GM18507 (cell line): ENCODE results near the gene POLA1.

Experiments
- DNase-seq: peaks from one replicate; pipeline ENCODE4 v3.0.0; 2011; ENCODE audit warnings: low read depth; ENCODE audit not compliant: insufficient read length; ENCODE audit errors: extremely low spot score
- FAIRE-seq: peaks from 2 replicates; lab custom pipeline; 2011; peaks lifted over from hg19 to GRCh38; lab: Jason Lieb, UNC

POLA1 gene

DNA sequence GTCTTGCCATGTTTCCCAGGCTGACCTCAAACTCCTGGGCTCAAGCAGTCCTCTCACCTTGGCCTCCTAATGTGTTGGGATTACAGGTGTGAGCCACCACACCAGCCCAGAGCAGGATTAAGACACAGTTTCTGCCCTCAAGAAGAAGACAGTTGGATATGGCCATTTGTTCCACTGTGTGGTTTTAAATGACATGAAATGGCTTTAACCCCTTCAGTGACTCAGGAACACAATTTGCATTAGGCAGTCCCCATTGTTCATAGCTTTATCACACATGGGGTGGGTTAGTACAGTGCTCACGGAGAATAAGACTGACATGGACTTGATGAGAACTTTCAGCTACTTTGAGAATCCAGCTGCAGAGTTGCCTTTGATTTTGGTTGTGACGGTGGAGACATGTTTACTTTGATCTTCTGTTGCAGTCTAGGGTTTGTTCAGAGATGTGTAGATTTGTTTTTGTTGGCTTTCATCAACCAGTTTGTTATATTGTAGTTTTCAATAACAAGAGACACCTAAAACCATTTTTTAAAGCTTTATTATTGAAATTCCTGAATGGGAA is 261.7 kb downstream of the POLA1 start:
- DNase-seq: no peak
- FAIRE-seq: no peak

DNA sequence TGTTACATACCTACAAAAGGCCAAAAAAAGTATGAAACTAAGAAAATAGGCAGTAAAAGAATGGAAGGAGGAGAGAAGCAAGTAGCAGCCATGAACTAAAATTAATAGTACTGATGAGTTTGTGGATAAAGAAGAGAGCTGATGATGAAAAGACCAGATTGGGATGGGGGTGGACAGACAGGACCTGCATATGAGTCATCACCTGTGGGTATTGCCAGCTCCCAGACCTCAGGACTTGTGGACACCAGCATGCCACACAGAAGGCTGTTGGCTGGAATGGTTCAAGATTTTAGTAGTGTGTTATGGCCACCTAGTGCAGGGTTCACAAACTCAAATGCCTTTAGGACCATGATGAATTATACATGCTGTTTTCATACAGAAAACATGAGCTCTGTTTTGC is 263.1 kb downstream of the POLA1 start:
- FAIRE-seq: no peak
- DNase-seq: no peak

- no peak for DNase-seq
- no peak for FAIRE-seq
These were observed 268.1 kb downstream of the POLA1 start for GRCh38 chrX:24961809-24962208.

DNA sequence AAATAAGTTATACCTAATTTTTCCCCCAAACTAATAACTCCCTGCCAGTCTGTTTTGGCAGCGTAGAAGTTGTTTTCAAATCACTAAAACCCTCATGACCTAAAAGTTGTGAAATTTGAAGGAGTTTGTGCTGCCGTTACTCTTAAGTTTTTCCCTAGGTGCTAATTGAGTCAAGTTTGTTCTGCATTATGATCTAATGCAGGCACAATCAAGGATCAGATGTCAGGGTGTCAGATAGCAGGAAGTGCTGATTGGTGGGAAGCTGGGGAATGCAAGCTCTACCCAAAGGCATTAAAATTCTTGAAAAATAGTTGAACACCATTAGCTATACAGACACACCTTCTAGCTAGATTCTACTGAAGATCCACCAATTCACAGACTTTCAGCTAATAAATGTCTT is 270.1 kb downstream of the POLA1 start:
- no peak for DNase-seq
- peak; percentile 47 for FAIRE-seq

DNA sequence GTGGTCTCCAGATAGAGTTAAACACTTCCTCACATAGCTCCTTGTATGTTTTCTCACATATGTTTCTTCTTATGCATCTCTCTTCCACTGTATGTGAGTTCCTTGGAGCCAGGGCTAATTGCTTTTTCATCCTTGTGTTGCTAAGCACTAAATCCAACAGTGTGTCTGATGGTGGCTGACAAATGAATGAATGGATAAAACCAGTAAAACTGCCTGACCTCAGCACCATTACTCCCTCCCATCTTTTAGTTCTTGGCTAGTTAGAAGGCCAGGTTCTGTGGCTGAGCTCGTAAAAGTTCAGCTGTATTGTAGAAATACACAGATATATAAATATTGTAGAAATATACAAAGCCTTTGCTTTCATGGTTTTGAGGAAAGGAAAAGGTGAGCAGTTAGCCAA is 271.7 kb downstream of the POLA1 start:
- FAIRE-seq (no peak), DNase-seq (no peak)

DNA sequence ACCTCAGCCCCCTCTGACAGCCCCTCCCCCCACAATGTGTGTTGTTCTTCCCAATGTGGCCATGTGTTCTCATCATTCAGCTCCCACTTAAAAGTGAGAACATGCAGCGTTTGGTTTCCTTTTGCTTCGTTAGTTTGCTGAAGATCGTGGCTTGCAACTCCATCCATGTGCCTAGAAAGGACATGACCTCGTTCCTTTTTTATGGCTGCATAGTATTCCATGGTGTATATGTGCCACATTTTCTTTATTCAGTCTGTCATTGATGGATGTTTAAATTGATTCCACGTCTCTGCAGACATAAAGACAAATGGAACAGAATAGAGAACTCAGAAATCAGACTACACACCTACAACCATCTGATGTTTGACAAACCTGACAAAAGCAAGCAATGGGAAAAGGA is 276.1 kb downstream of the POLA1 start:
- DNase-seq (no peak), FAIRE-seq (no peak)

DNA sequence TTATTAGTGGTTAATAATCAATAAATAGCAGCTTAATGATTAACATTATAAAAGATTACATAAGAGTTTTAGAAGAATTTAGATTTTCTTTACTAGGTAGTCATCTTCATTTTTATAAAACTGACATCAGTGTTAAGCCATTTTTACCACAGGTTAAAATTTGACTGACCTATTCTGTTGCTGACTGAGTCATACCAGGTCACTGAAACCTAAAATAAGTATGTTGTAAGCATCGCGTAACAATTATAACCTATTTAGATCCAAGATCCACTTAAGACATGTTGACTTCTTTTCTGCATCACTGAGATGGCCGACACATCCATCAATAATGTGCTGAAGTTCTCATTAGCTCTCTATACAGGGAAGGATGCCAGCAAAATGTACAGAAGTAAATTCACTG is 285.4 kb downstream of the POLA1 start:
- DNase-seq: no peak
- no peak for FAIRE-seq

- FAIRE-seq: peak; percentile 24
- DNase-seq: no peak
These were observed 287.3 kb downstream of the POLA1 start for GRCh38 chrX:24981030-24981429.

GRCh38 chrX:24982306-24982965 is 288.7 kb downstream of the POLA1 start:
- FAIRE-seq: peak; percentile 38
- DNase-seq: no peak

GRCh38 chrX:24983931-24984330 is 290.2 kb downstream of the POLA1 start:
- no peak for DNase-seq
- FAIRE-seq: no peak

- FAIRE-seq (no peak), DNase-seq (no peak)
These were observed 291.4 kb downstream of the POLA1 start for GRCh38 chrX:24985120-24985519.

GRCh38 chrX:24987731-24988130 is 294.0 kb downstream of the POLA1 start:
- DNase-seq (no peak), FAIRE-seq (no peak)

DNA sequence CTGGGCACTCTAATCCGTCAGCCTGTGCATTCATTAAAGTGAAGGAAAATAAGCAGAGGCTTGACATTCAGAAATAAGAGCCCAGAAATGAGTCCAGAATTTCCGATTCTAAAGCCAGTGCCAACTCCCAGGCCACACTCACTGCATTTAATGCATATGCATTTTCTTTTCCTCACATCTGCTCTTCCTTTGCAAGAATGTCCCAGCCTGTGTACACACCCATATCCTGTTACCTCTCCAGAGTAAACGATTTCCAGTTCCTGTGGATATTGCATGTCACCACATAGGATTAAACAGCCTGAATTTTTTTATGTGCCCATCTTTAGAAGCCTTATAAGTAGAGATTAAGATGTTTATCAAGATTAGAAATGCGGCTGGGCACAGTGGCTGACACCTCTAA is 294.6 kb downstream of the POLA1 start:
- FAIRE-seq (no peak), DNase-seq (no peak)

DNA sequence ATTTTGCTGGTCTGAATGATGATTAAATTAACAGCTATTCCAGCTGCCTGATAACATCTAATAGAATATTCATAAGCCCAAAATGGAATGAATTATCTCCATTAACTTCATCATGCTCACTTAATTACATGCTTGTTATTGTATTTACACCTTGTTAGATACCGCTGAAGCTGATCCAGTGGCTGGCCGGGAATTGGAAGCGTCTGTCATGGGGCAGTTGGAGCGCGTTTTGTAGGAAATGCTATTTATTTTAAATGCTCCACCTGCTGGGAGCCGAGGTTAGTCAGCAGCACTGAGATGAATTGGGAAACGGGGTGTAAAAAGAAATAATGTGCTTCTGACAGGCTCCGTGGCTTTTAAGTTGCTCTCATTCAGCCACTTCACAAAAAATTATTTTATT is 296.8 kb downstream of the POLA1 start:
- DNase-seq: no peak
- no peak for FAIRE-seq

DNA sequence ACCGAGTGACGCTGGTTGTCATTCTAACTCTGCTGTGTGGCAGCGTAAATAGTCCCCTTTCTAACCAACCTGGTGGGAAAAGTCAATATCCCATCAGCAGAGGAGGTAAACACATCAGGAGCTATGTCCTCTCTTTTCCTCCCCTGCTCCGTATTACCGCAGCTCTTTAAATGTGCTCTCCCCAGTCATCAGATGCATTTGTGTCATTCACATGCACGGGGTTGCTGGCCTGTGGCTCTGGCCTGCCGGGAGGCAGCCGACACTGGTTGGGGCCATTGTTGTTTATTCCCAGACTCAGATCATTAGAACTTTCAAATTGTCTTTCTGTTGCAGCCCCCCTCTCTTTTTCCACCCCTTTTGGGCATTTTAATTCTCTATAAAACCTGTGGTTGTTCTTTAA is 300.2 kb downstream of the POLA1 start:
- DNase-seq: no peak
- FAIRE-seq: no peak

DNA sequence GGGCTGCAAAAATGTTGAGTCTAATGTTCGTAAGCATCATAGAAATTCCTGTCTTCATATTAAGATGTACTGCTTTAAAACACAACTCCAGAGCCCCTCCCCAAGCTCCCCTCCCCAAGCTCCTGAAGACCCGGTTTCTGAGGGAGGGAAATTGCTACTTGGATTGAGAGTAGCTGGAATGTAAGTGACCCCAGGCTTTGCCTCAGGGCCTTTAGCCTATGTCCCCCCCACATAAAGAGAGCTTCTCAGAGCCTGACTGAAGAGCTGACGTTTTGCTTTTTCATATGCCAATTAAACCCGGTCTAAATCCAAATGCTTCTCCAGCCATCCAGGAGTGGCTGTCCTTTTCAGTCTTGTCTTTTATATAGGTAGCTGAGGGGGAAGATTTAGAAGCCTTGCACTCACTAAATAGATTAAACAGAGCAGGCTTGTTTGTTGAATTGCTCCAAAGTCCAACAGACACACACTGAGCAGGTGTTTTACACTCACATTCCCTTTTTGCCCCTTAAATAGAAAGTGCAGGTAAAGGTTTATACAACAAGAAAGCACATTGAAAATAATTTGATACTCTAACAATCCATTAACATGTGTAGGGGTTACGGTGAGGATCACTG is 302.5 kb downstream of the POLA1 start:
- FAIRE-seq (no peak), DNase-seq (no peak)

DNA sequence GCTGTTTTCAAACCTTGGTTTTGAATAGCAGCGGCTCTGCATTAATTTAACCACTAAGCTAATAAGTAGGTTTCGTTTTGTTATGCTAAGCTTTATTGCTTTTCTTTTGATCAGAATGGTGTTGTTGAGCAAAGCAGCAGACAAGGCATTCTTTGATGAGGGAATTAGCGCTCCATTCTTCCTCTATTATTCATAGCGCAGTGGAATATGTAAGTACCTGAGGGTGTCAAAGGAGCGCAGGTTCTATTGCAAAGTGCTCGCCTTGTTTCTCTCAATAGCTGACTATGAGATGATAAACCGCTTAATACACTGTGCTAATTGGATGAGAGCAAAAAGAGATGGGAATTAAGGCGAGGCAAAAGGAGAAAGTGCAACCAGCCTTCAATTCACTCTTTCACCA is 305.8 kb downstream of the POLA1 start:
- no peak for FAIRE-seq
- no peak for DNase-seq

DNA sequence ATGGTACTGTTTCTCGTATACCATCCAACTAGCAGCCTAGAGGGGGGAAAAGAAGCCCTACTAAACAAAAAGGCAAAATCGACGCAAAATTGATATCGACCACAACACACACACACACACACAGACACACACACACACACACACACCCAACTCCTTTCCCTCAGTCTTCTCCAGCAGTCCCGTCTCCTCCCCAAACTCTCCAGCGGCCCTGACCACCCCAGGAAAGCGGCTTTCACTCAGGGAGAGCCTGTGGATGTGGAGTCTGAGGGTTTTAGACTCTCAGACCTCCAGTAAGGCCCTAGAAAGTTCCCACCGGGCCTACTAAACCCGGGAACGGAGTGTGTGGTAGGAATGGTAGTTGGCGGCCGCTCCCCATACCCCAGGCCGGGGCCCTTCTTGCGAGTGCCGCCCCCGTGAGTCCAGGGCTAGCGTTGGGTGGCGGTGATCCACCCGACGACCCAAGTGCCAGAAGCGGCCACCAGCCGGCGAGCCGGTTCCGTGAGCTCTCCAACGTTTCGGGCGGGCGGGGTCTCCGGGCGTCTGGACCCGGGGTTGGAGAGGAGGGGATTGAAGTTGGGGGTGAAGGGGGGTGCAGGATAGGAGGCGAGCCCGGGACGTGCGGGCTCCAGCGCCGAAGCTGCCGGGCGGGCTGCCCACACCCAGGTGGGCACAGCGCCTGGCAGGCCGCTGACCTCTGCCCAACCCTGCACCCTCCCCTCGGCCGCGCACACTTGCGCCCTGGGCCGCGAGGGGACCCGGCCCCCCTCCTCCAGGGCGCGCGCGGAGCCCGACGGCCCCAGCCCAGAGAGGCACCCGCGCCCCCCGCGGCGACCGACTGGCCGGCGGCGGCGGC is 308.3 kb downstream of the POLA1 start:
- no peak for DNase-seq
- no peak for FAIRE-seq

DNA sequence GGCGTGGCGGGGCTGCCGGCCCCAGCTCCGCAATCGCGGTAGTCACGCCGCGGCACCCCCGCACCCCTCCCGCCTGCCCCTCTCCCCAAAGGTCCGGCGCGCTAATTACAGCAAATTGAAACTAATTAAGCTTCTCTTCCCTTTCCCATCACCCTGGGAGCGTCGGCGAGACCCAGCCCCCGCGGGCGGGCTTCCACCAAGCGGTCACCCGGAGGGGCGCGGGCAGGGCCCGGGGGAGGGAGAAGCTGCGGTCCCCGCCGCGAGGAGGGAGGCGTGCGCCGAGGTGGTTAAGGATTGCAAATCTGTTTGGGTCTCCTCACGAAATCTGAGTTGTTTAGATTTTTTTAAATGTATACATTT is 308.9 kb downstream of the POLA1 start:
- no peak for DNase-seq

GRCh38 chrX:25003066-25003849 is 309.5 kb downstream of the POLA1 start:
- no peak for FAIRE-seq
- no peak for DNase-seq

More for the DNA sequence above, 308.9 kb downstream of the POLA1 start:
- FAIRE-seq: no peak
